IPS-NIHi11 (cell line): ENCODE measurements around the gene LCE1F.

Experiments used
- DNase-seq: peaks from one replicate; pipeline ENCODE4 v3.0.0; 2012; ENCODE audit warnings: mixed read lengths, low spot score

The LCE1F gene

DNA sequence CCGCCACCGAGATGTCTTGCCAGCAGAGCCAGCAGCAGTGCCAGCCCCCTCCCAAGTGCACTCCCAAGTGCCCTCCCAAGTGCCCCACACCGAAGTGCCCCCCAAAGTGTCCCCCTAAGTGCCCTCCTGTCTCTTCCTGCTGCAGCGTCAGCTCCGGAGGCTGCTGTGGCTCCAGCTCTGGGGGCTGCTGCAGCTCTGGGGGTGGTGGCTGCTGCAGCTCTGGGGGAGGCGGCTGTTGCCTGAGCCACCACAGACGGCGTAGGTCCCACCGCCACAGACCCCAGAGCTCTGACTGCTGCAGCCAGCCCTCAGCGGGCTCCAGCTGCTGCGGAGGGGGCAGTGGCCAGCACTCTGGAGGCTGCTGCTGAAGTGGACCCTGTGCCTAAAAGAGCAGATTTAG lies 1.4 kb downstream of the LCE1F start:
- no peak for DNase-seq

DNA sequence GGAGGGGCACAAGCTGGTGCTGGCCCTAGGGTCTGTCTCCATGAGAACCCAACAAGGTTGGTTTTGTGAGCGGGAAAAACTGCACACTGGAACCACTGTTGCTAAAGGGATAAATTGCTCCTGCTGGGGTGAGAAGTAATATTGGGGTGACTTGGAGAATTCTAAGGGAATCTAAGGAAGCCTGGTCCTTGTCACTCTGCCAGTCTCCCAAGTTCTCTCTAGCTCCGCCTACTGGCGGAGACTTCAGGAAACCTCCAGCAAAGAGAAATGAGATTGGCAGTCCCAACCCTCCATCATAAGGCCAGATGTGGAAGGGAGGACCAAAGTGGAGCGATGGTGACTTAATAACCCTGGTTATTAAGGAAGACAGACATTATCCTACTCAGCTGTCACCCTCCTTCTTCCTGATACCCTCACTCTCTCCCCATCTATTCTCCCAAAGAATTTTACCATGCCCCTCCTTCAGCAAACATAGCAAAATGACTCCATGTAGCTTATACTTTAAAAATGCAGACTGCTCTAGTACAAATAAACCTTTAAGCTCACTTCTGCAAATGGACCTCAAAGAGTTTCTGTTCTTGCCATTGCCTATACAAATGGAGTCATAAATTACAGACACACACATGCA lies 2.7 kb downstream of the LCE1F start:
- no peak for DNase-seq

DNA sequence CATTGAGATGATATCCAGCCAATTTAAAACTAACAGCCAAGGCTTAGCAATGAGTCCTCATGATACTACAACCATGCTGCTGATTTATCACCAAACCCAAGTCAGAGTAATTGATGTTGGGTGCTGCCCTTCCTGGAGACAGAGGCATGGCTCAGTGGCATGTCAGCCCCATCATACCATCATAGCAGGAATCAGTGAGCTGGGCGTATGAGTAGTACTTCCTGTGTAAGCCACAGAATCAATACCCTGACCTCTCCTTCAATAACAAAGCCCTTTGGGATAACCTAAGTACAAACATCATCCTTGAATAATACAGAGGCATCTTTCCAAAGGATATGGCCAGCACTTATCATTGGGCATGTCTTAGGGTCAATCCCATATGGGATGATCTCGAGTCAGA lies 8.2 kb downstream of the LCE1F start:
- no peak for DNase-seq

DNA sequence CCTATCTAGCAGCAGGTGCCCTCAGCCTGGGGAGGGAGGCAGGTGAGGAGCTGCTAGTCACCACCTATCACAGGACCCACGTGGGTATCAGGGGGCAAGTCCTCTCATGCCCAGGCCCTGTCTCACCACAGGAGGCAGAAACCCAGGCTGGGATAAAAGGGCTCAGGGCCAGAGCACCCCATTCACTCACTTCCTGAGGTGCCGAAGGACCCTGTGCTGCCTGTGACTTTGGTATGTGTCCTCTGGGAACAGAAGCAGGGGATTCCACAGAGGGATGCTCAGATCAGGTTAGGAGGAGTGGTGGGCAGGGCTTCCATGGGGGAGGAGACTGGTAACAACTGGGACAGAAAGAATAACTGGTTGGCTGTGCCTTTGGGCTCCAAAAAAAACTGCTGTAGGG lies 11.1 kb downstream of the LCE1F start, which contains the start of gene LCE1E:
Gene LCE1E, plus strand, starts transcription at position 181 of the 400 bp plus-strand sequence. CDS start 1,043 bp downstream, outside the sequence.
- no peak for DNase-seq

DNA sequence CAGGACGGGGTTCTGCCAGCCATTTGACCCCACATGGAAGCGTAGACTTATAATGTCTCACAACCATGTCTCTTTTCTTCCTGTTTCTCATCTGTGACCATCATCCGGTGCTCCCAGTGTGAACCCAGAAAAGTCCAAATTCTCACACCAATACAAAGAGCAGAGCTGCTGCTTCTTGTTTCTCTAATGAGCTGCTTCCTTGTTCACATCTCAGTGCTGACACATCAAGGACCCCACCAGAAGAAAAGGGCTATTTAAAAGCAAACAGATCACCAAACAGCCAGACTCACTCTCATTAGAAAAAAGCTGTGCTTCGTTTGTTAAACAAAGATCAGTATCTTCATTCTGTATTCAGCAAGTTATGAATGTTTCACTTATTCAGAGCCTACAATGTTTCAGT lies 20.7 kb downstream of the LCE1F start:
- no peak for DNase-seq

DNA sequence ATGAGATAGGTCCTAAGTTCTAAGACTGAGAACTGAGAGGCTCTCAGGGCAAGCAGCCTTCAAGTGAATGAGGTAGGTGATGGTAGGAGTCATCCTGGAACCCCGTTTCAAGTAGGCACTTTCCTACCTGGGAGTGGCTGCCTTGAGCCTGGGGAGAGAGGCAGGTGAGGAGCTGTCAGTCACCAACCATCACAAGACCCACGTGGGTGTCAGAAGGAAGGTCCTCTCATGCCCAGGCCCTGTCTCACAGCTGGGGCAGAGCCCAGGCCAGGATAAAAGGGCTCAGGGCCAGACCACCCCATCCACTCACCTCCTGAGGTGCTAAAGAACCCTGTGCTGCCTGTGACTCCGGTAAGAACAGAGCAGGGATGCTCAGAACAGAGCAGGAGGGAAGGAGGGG lies 21.5 kb downstream of the LCE1F start, which contains the start of gene LCE1D:
Gene LCE1D, plus strand, starts transcription at position 301 of the 400 bp plus-strand sequence. CDS start 1,074 bp downstream, outside the sequence.
- DNase-seq = no peak

DNA sequence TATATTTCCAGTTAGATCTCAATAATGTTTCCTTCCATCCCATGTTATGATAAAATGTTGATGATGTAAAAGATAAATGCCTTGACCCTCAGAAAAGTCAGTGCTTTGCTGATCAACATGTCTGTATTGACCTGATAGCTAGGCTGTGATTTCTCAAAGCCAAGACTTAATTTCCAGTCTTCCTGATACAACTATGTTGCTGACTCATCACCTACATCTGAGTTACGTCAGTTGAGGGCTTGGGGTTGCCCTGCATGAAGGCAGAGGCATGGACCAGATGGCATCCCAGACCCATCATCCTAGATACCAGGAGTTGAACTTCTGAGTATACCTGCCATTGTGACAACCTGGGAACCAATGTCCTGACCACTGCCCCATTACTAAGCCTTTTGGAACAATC lies 26.4 kb downstream of the LCE1F start:
- no peak for DNase-seq

DNA sequence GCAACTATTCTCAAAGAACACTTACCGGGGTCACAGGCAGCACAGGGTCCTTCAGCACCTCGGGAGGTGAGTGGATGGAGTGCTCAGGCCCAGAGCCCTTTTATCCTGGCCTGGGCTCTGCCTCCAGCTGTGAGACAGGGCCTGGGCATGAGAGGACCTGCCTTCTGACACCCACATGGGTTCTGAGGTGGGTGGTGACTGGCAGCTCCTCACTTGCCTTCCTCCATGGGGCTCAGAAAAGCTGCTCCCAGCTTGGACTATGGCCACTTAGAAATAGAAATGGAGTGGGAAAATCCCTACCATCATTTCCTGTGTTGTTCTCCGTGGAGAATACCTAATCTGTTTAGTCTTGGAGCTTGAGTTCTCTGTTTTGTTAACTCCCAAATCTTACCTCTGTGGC lies 31.6 kb downstream of the LCE1F start, which contains the start of gene LCE1C:
Gene LCE1C, minus strand, starts transcription at position 76 of the 400 bp plus-strand sequence. CDS start 1,173 bp downstream, outside the sequence.
- no peak for DNase-seq

DNA sequence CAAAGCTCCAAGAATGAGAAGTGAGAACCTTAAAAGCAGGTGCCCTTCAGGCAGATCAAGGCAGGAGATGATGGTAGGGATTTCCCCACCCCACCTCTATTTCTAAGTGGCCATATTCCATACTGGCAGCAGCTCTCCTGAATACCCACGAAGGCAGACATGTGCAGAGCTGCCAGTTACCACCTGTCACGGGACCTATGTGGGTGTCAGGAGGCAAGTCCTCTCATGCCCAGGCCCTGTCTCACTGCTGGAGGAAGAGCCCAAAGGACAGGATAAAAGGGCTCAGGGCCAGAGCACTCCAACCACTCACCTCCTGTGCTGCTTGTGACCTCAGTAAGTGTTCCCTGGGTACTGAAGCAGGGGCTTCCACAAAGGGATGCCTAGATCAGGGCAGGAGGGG lies 36.1 kb downstream of the LCE1F start:
- no peak for DNase-seq

DNA sequence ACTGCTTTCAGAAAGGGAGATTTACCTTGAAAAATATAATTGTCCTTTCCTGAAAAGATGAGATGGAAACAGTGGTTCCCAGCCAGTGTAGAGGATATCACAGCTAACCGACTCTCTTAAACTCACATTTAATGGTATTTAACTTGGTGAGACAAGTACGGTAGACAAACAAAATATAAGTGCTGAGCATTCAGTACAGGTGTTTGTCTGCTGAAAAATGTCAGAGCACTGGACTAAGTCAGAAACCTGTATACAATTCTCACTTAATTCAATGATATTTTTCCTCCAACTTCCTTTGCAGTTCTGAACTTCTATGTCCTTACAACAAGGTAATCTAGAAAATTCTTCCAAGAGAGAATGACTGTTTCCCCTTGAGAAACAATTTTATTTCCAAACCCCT lies 36.7 kb downstream of the LCE1F start, which contains the start of gene LCE1B:
Gene LCE1B, plus strand, starts transcription at position 301 of the 400 bp plus-strand sequence. CDS start 476 bp downstream, outside the sequence.
- DNase-seq = no peak

DNA sequence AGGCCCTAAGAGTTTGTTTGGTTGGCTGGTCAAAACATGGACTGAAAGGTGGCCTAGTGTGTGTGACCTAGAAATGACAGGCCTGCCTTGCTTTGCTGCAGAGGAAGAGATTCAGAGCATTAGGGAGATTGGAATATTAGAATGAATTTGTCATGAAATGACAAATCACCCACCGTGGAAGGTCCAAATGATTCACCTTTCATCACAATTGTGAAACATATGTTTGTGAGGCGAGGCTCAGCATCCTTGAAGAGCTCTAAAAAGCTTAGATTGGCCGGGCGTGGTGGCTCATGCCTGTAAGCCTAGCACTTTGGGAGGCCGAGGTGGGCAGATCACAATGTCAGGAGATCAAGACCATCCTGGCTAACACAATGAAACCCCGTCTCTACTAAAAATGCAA lies 42.4 kb downstream of the LCE1F start:
- DNase-seq = no peak

DNA sequence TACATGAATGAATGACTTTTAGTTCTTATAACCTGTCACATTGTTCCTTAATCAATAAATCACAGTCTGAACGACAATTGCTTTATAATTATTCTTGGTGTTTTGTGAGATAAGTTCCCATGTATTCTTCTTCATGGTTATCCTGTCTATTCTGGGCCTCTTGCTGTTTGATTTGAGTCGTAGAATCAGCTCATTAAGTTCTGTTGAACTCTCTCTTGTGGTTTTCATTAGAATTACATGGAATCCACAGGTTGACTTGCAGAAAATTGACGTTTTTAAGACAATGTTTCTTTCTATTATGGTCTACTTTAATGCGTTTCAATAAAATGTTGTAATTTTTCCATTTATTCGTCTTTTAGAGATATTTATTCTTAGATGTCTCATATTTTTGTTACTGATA lies 48.4 kb downstream of the LCE1F start:
- DNase-seq = no peak

DNA sequence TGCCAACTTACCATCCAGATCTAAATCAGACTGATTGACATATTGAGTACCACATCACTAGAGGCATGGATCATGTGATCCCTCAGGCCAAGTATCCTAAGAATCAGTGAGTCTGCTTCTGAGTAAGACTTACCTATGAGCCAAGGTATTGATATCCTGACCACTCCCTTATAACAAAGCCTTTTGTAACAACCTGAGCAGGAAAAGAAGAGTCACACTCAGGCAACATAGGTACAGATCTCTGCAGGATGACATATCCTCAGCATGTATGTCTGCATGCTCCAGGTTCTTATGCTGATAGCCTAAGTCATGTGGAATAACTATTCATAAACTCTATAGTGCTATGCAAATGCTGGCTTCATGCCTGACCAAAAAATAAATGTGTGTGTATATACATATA lies 50.0 kb downstream of the LCE1F start:
- DNase-seq = no peak
